PC-3 (cell line): ENCODE data around the gene HNRNPH3. TPM values are rescaled to one million over a fixed set of nuclear protein-coding genes. Genes with fewer than 3 reads are reported as not detected.

ENCODE experiments used
- ATAC-seq: fragments of 200-7000 bp; cut with Tn5 transposase; 2 replicates; pipeline ENCODE4 v1.9.1; 2020; ENCODE audit warnings: mild to moderate bottlenecking, moderate library complexity
- BruUV-seq: library from RNA; stranded (reverse); fragments of 400-500 nt; replicated peaks from 2 replicates; lab custom pipeline; 2021; lab: Mats Ljungman, UMichigan
- CTCF ChIA-PET: fragments of 300-600 bp; sonication (Branson Sonifier 250); formaldehyde crosslinking; loops from one replicate; lab custom pipeline; 2022; ENCODE audit warnings: antibody characterized with exemption; lab: Charles Lee
- POLR2A ChIA-PET: fragments of 300-600 bp; sonication (Branson Sonifier 250); formaldehyde crosslinking; loops from one replicate; lab custom pipeline; 2022; ENCODE audit warnings: antibody characterized with exemption; ENCODE audit not compliant: unreplicated experiment; lab: Charles Lee
- DNase-seq: peaks from one replicate; pipeline ENCODE4 v3.0.0-alpha.2; 2015
- H2AFZ ChIP-seq: fragments of 300-600 bp; sonication (generic); 2 replicates; pipeline ENCODE4 v1.6.0; 2016; ENCODE audit warnings: antibody characterized with exemption, low read length
- H3F3A ChIP-seq: fragments of 300-600 bp; sonication (generic); one replicate; pipeline ENCODE4 v1.6.0; 2017; ENCODE audit warnings: antibody characterized with exemption, low read length, control low read depth, mild to moderate bottlenecking; ENCODE audit not compliant: unreplicated experiment
- H3K27ac ChIP-seq: fragments of 300-600 bp; sonication (generic); 2 replicates; pipeline ENCODE4 v1.5.1; 2016; ENCODE audit warnings: mild to moderate bottlenecking, low read length
- H3K27me3 ChIP-seq: fragments of 300-600 bp; sonication (generic); 2 replicates; pipeline ENCODE4 v1.6.1; 2016; ENCODE audit warnings: low read length, mixed read lengths
- H3K36me3 ChIP-seq: fragments of 300-600 bp; sonication (generic); 2 replicates; pipeline ENCODE4 v1.6.1; 2016; ENCODE audit warnings: low read depth, mixed run types, low read length, mixed read lengths
- H3K4me1 ChIP-seq: fragments of 300-600 bp; sonication (generic); 2 replicates; pipeline ENCODE4 v1.5.1; 2016; ENCODE audit warnings: low read length; ENCODE audit not compliant: insufficient read depth
- H3K4me2 ChIP-seq: fragments of 300-600 bp; sonication (generic); 2 replicates; pipeline ENCODE4 v1.6.0; 2016; ENCODE audit warnings: low read length
- H3K4me3 ChIP-seq: fragments of 300-600 bp; sonication (generic); 2 replicates; pipeline ENCODE4 v1.5.1; 2016; ENCODE audit warnings: mild to moderate bottlenecking, low read length, mixed read lengths
- H3K79me2 ChIP-seq: fragments of 300-600 bp; sonication (generic); 2 replicates; pipeline ENCODE4 v1.6.1; 2017; ENCODE audit warnings: low read length, mixed read lengths
- H3K9ac ChIP-seq: fragments of 300-600 bp; sonication (generic); 2 replicates; pipeline ENCODE4 v1.6.0; 2016; ENCODE audit warnings: mild to moderate bottlenecking, low read length
- H3K9me2 ChIP-seq: fragments of 300-600 bp; sonication (generic); replicated peaks from 2 replicates; pipeline ENCODE4 v1.6.1; 2016; ENCODE audit warnings: mixed run types, low read length, mixed read lengths
- H3K9me3 ChIP-seq: fragments of 300-600 bp; sonication (generic); 2 replicates; pipeline ENCODE4 v1.6.1; 2016; ENCODE audit warnings: low read length, mixed read lengths
- H4K20me1 ChIP-seq: fragments of 300-600 bp; sonication (generic); 2 replicates; pipeline ENCODE4 v1.6.1; 2016; ENCODE audit warnings: low read length, mixed read lengths
- CTCF ChIP-seq: fragments of 300-600 bp; sonication (generic); conservative IDR thresholded peaks from 2 replicates; pipeline ENCODE4 v1.5.1; 2017; ENCODE audit warnings: antibody characterized with exemption, low read depth, mild to moderate bottlenecking, low read length
- EZH2 ChIP-seq: fragments of 300-600 bp; sonication (generic); IDR thresholded peaks from one replicate; pipeline ENCODE4 v1.6.1; 2017; ENCODE audit warnings: antibody characterized with exemption, mild to moderate bottlenecking, low read length; ENCODE audit not compliant: unreplicated experiment
- EZH2phosphoT487 ChIP-seq: fragments of 300-600 bp; sonication (generic); IDR thresholded peaks from 2 replicates; pipeline ENCODE4 v1.6.1; 2018; ENCODE audit warnings: mild to moderate bottlenecking, antibody characterized with exemption, low read length, borderline replicate concordance
- intact Hi-C: fragments of 100-400 bp; cut with micrococcal nuclease; formaldehyde crosslinking; loops from 2 replicates; pipeline ENCODE4 v1.9.0; 2023
- total RNA-seq: library from RNA; depleted of rRNA; stranded (reverse); fragments of >200 nt; gene quantifications from 2 replicates; pipeline ENCODE4 v1.2.3, GENCODE V29; 2014

The HNRNPH3 gene
- total RNA-seq, 1 experiment from 2014 or later: 40.5 TPM

GRCh38 chr10:68359189-68359588 lies 27.3 kb downstream of the HNRNPH3 start:
- Histone ChIP-seq H3K9ac (no peak overlapping the region), H3K4me3 (no peak overlapping the region), H3K27ac (no peak overlapping the region), H3F3A (no peaks in the 10 kb centered on the region), H3K79me2 (no peaks in the 10 kb centered on the region), H3K4me1 (no peaks in the 10 kb centered on the region), H2AFZ (no peak overlapping the region), H3K27me3 (no peaks in the 10 kb centered on the region), H4K20me1 (no peaks in the 10 kb centered on the region), H3K9me3 (no peaks in the 10 kb centered on the region), H3K36me3 (peaks cover 11% of the 10 kb centered on the region; the same call in 1 of the 2 replicates), H3K4me2 (no peak overlapping the region), H3K9me2 (no peaks in the 10 kb centered on the region)
- ChIA-PET CTCF (no interaction called here), POLR2A (no interaction called here)
- no TSS peak for BruUV-seq
- intact Hi-C loops: no loop called here
- TF ChIP-seq EZH2 (no peak), CTCF (no peak), EZH2phosphoT487 (no peak)
- DNase-seq (no peak), ATAC-seq (no peak)

- POLR2A ChIA-PET: no interaction called here
Observed at GRCh38 chr10:68362590-68362989, 30.7 kb downstream of the HNRNPH3 start.

More at GRCh38 chr10:68362590-68362989, 30.7 kb downstream of the HNRNPH3 start:
- no peaks in the 10 kb centered on the region for H3K4me1 ChIP-seq
- ATAC-seq (no peak), DNase-seq (no peak)
- TF ChIP-seq EZH2 (no peak), CTCF (no peak), EZH2phosphoT487 (no peak)
- no peaks in the 10 kb centered on the region for H3K27me3 ChIP-seq
- intact Hi-C loops: no loop called here
- no peaks in the 10 kb centered on the region for H3K9me3 ChIP-seq
- H3K79me2 ChIP-seq: no peaks in the 10 kb centered on the region
- H2AFZ ChIP-seq: no peak overlapping the region
- BruUV-seq: no TSS peak
- H4K20me1 ChIP-seq: no peaks in the 10 kb centered on the region
- H3K27ac ChIP-seq: no peak overlapping the region
- no peaks in the 10 kb centered on the region for H3K9me2 ChIP-seq
- CTCF ChIA-PET: no interaction called here
- no peaks in the 10 kb centered on the region for H3F3A ChIP-seq
- no peak overlapping the region for H3K4me2 ChIP-seq
- no peak overlapping the region for H3K9ac ChIP-seq
- H3K36me3 ChIP-seq: peaks cover 10% of the 10 kb centered on the region; the same call in 1 of the 2 replicates
- no peak overlapping the region for H3K4me3 ChIP-seq
